HepG2 (cell line): ENCODE measurements around the gene LRRC4C. TPM values are rescaled to one million over a fixed set of nuclear protein-coding genes. Genes with fewer than 3 reads are reported as not detected.

ENCODE experiments used
- AGO2 ChIP-seq: fragments of 200-400 bp; formaldehyde crosslinking; optimal IDR thresholded peaks from 2 replicates; pipeline ENCODE3; 2017; ENCODE audit warnings: mild to moderate bottlenecking, low read depth, low read length, moderate library complexity
- CBX5 ChIP-seq: sonication (generic); formaldehyde crosslinking; IDR thresholded peaks from 2 replicates; pipeline ENCODE4 v1.4.0; 2020; ENCODE audit warnings: missing genetic modification reagents, borderline replicate concordance
- EP300 ChIP-seq, 3 experiments: sonication (generic) in 1 of 3; formaldehyde crosslinking in 1 of 3; IDR thresholded peaks; 2 replicates each; pipeline versions ENCODE4 v1.5.1 to v1.6.1; 2011 to 2020; ENCODE audit warnings: low read depth in 2 of 3, low read length in 2 of 3, borderline replicate concordance in 1 of 3, improper control_type of control experiment in 1 of 3, mild to moderate bottlenecking in 1 of 3, missing genetic modification reagents in 1 of 3, moderate library complexity in 1 of 3
- HINFP ChIP-seq: sonication (generic); formaldehyde crosslinking; IDR thresholded peaks from 2 replicates; pipeline ENCODE4 v1.4.0; 2020; ENCODE audit warnings: low read depth, mild to moderate bottlenecking, missing genetic modification reagents
- HNRNPLL ChIP-seq: fragments of 200-400 bp; formaldehyde crosslinking; IDR thresholded peaks from 2 replicates; pipeline ENCODE4 v1.6.1; 2017; ENCODE audit warnings: mild to moderate bottlenecking, low read depth, low read length; ENCODE audit not compliant: poor library complexity, severe bottlenecking
- TFDP1 ChIP-seq: IDR thresholded peaks from 2 replicates; pipeline ENCODE4 v1.6.1; 2016; ENCODE audit warnings: missing compliant biosample characterization, missing genetic modification reagents, borderline replicate concordance
- ZHX2 ChIP-seq, 2 experiments: sonication (generic) in 1 of 2; formaldehyde crosslinking in 1 of 2; IDR thresholded peaks; 2 replicates each; pipeline versions ENCODE4 v1.6.1 to v1.9.0; 2014 to 2022; ENCODE audit warnings: antibody characterized with exemption in 1 of 2, borderline replicate concordance in 1 of 2, inconsistent platforms in 1 of 2, low read depth in 1 of 2, missing genetic modification reagents in 1 of 2
- ZNF468 ChIP-seq: sonication (generic); formaldehyde crosslinking; IDR thresholded peaks from 2 replicates; pipeline ENCODE4 v1.8.0; 2022; ENCODE audit warnings: mild to moderate bottlenecking, moderate library complexity, missing genetic modification reagents
- ZNF510 ChIP-seq: sonication (generic); formaldehyde crosslinking; IDR thresholded peaks from 2 replicates; pipeline ENCODE4 v1.4.0; 2020; ENCODE audit warnings: low read depth, mild to moderate bottlenecking, missing genetic modification reagents
- ZNF646 ChIP-seq: sonication (generic); formaldehyde crosslinking; IDR thresholded peaks from 2 replicates; pipeline ENCODE4 v1.9.0; 2021; ENCODE audit warnings: mild to moderate bottlenecking, missing genetic modification reagents
- polyA plus RNA-seq, 8 experiments: library from polyadenylated mRNA; depleted of rRNA in 3 of 8; stranded (reverse) in 7 of 8; unstranded in 1 of 8; fragments of >200 nt; fragmentation: Illumina TruSeq in 4 of 8; extraction: Trizol in 4 of 8; gene quantifications; 2 replicates each; pipeline versions ENCODE4 v1.2.1 to v1.2.3, GENCODE V29; 2011 to 2016; ENCODE audit warnings: low read depth in 4 of 8, missing spikeins in 1 of 8, mixed read lengths in 1 of 8; ENCODE audit not compliant: insufficient read depth in 1 of 8
- total RNA-seq, 5 experiments: library from RNA; depleted of rRNA; stranded (reverse); fragments of >200 nt; fragmentation: Illumina TruSeq; extraction: Trizol; gene quantifications; 2 replicates each; pipeline ENCODE4 v1.2.3, GENCODE V29; 2016; ENCODE audit warnings: low read depth in 1 of 5

Gene LRRC4C
- total and polyA plus RNA-seq, 2 of the 13 experiments (the other 11 are each of a cell fraction or from before 2014, with no cell fraction given), result not detected

GRCh38 chr11:41189701-41190436 is 269.6 kb downstream of the LRRC4C start (continued):
- TF ChIP-seq ZHX2 (IDR thresholded peaks at IDR 0.05; ENCODE audit: low read depth) (no peak), ZHX2 (CRISPR knock-in tag; IDR thresholded peaks at IDR 0.05; ENCODE audit: borderline replicate concordance) (no peak), EP300 (IDR thresholded peaks at IDR 0.05; ENCODE audit: low read depth in 2 of 2, low read length in 2 of 2) (peak in 1 of 2 experiments; percentile 75; a peak in 2 of 4 replicates), EP300 (CRISPR knock-in tag; IDR thresholded peaks at IDR 0.05; ENCODE audit: borderline replicate concordance) (no peak), AGO2 (no peak), HNRNPLL (no peak), ZNF646 (no peak), HINFP (no peak), CBX5 (CRISPR knock-in tag) (no peak), TFDP1 (CRISPR knock-in tag) (no peak), ZNF468 (no peak), ZNF510 (CRISPR knock-in tag) (no peak)
